Ovary (tissue), 3 donors: ENCODE data around the gene NUMBL.

Experiments used
- EP300 ChIP-seq: sonication (generic); formaldehyde crosslinking; IDR thresholded peaks from one replicate; pipeline ENCODE4 v1.6.1; 2017; ENCODE audit warnings: antibody characterized with exemption
- POLR2A ChIP-seq: fragments of 450-650 bp; IDR thresholded peaks from one replicate; pipeline ENCODE4 v1.6.1; 2017; ENCODE audit warnings: antibody characterized with exemption, mild to moderate bottlenecking, moderate library complexity
- TF ChIP-seq, protein P1 (sequence below), 3 donors: fragments of 450-650 bp in 2 of 3; fragments of 200-600 bp in 1 of 3; IDR thresholded peaks; one replicate each; pipeline versions ENCODE4 v1.5.1 to v1.8.0; 2016 to 2022; ENCODE audit warnings: antibody characterized with exemption in 3 of 3, mild to moderate bottlenecking in 1 of 3
- donor health status: DM: no; HTN: no; CAD: no.

DNA sequence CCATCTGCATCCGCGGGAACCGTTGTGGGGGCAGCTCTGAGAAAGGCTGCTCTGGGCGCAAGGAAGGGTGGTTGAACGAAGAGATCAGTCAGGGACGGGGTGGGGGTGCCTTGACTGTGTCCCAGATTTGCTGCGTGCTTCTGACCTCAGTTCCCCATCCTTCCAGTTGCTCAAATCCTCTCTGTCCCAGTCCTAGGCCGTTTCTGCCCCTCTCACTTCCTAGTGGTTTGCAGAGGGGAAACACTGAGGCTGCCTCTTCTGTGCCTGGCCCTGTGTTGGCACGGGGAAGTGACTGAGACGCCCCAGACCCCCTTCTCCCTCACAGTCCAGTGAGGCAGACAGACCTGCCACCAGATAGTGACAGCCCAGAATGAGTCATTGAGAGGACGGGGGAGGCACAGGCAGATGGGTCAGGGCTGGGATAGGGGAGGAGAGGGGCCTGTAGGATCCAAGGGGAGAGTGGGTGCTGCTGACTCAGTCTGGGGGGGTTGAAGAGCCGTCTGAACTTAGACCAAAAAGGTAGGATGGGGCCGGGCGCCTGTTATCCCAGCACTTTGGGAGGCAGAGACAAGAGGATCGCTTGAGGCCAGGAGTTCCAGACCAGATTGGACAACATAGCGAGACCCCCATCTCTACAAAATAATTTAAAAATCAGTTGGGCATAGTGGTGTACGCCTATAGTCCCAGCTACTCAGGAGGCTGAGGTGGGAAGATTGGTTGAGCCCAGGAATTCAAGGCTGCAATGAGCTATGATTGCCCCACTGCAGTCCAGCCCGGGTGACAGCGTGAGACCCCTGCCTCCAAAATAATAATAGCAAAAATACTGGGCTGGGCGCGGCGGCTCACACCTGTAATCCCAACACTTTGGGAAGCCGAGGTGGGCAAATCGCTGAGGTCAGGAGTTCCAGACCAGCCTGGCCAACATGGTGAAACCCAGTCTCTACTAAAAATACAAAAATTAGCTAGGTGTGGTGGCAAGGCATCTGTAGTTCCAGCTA lies 26.5 kb downstream of the NUMBL start:
- TF ChIP-seq, protein P1, sequence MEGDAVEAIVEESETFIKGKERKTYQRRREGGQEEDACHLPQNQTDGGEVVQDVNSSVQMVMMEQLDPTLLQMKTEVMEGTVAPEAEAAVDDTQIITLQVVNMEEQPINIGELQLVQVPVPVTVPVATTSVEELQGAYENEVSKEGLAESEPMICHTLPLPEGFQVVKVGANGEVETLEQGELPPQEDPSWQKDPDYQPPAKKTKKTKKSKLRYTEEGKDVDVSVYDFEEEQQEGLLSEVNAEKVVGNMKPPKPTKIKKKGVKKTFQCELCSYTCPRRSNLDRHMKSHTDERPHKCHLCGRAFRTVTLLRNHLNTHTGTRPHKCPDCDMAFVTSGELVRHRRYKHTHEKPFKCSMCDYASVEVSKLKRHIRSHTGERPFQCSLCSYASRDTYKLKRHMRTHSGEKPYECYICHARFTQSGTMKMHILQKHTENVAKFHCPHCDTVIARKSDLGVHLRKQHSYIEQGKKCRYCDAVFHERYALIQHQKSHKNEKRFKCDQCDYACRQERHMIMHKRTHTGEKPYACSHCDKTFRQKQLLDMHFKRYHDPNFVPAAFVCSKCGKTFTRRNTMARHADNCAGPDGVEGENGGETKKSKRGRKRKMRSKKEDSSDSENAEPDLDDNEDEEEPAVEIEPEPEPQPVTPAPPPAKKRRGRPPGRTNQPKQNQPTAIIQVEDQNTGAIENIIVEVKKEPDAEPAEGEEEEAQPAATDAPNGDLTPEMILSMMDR (IDR thresholded peaks at IDR 0.05) = no peak
- TF ChIP-seq POLR2A (no peak), EP300 (no peak)
